COR-L47 (cell line): ENCODE measurements around the gene AP5B1.
"Not testable (repeated sequence)": the region's sequence is repeated elsewhere in the genome, so short reads cannot be mapped to it uniquely, and the experiment has no call there.

Experiments used
- DNase-seq: peaks from one replicate; lab custom pipeline; 2025; lab: John Stamatoyannopoulos, UW

Gene AP5B1

DNA sequence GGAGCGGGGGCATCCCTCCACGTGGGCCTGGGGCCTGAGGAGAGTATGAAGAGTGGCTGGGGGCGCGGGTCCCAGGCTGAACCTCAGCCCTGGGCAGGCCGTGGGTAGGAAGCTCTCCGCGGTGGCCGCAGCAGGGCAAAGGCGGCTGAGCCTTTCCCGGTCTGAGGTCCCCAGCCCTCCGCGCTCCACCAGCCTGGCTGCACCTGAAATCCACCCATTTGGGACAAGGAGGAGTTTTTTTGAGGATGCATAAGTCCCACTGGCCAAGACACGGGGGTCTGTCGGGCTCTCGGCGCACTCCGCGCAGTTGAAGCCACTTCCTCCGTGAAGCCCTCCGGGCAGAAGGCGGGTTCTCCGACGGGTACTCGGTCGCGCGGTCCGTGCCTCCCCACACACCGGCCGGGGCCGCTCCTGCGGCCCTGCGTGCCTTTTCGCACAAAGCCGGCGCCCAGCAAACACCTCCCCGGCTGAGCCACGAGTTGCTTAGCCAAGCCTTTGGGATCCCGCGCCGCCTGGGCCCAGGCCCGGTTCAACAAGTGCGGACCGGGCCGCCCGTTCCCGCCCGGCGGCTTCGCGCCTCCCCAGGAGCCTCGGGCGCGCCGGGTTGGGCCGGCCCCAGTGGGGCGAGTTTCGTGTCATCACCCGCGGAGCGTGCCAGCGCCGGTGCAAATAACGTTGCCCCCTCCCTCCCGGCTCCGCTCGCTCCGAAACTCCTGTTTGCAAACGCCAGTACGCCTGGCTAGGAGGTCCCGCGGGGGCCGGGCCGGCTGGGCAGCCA is 5.4 kb upstream of the AP5B1 start:
- no peak for DNase-seq

DNA sequence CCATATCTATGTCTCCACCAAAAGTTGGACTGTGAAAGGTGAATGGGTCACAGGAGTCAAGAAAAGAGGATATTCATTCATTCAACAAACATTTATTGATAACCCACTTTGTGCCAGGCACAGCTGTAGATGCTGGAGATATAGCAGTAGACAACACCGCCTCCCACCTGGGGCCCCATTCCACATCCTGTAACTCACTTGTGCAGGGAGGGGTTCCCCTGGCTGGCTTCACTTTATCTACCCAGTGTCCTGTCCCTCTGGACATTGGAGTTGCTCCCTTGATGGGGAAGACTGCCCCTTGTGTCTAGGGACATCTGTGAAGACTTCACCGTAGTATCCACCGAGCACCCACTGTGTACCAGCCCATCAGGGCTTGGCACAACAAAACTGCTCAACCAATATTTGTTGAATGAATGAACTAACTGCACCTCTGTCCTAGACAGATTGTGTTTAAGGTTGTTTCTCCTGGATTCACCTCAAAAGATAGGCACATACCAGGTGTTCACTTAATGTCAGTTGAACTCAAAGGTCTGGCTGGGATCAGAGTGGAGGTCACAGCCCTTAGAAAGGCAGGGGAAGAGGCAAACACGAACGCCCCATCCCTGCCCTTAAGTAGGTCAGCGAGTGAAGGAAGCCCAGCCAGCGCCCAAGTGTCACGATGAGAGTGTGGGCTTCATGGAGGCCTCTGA is 4.7 kb upstream of the AP5B1 start:
- DNase-seq = no peak

DNA sequence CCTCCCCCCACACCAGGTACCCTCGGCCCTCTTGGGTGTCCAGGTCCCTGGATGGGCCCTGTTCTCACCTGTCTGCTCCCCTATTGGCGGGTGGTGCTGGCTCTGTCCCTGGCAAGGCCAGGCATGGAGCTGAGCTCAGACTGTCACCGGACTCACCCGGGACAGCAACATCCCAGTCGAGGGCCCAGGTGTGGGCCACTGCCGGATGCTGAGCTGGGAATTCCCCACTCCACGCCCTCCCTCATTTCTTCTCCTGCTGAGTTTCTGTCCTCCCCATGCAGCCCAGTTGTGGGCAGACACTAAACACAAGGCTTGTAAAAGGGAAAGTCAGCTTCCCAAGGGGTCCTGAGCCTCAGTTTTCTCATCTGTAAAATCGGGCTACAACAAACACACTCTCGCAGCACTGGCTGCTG is 2.0 kb upstream of the AP5B1 start:
- no peak for DNase-seq

DNA sequence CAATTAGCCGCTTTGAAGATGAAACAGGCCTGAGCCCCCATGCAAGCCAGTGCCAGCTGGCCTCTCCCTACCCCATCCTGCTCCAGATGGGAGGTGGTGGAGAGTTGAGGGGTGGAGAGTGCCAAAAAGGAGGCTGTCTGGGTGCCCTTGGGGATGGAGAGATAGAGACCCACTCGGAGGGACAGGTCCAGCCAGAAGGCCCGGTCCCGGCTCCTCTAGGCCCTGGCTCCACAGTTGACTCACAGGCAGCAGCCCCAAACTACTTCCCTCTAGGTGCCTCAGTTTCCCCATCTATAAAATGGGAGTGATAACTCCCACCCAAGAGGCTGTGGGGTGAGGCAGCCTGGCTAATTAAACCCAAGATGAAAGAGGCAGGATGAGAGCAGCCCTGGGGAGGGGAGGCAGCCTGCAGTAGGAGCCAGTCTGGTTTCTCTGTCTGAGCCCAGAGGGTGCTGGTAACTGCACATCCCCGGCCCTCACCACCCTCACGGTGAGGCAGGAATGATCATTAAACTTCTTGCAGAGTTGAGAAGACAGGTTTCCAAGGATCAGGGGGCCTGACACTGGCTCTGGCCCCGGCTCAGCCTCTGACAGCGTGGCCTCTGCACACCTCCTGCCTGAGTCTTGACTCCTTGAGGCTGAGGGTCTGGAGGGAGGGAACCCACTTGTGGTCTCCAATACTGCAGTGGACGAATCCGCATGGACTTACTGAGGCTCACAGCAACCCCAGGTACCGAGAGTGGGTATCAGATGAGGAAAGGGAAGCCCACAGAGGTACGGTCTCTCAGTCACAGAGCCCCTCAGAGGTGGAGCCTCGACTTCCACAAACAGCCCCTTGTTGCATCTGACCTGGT is 1.4 kb upstream of the AP5B1 start:
- no peak for DNase-seq

DNA sequence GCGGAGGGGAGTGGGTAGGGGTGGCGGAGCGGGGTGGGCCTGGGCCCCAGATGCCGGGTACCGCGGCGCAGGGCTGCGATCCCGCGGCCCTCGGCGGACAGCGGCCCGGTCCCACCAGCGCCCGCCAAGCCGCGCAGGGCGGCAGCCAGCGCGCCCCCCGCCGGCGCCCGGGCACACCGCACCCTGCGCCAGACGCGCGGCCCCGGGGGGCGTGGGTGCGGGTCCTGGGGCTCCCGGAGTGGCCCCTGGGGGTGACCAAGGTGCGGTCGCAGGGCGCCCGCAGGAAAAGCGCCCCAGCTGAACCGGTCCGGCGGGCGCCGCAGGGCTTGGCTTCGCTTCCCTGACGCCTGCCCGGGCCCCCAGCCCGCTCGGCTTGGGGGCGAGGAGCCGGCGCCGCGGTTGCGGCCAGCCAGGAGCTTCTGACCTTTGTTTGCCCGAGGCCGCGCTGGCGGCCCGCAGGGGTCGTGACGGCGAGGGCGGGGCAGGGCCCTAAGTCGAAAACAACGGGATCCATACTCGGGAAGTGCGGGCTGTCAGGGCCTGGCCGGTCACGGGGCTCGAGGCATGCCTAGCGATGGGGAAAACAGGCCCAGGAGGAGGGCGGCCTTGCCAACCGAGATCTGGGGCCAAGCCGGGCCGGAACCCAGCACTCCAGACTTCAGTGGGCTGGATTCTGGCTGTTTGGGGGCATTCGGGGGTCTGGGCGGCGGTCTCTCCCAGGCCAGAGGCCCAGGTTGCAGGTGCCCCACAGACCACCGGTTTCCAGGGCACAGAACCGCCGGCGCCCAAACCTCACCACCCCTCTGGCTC is 581 bp upstream of the AP5B1 start:
- no peak for DNase-seq

DNA sequence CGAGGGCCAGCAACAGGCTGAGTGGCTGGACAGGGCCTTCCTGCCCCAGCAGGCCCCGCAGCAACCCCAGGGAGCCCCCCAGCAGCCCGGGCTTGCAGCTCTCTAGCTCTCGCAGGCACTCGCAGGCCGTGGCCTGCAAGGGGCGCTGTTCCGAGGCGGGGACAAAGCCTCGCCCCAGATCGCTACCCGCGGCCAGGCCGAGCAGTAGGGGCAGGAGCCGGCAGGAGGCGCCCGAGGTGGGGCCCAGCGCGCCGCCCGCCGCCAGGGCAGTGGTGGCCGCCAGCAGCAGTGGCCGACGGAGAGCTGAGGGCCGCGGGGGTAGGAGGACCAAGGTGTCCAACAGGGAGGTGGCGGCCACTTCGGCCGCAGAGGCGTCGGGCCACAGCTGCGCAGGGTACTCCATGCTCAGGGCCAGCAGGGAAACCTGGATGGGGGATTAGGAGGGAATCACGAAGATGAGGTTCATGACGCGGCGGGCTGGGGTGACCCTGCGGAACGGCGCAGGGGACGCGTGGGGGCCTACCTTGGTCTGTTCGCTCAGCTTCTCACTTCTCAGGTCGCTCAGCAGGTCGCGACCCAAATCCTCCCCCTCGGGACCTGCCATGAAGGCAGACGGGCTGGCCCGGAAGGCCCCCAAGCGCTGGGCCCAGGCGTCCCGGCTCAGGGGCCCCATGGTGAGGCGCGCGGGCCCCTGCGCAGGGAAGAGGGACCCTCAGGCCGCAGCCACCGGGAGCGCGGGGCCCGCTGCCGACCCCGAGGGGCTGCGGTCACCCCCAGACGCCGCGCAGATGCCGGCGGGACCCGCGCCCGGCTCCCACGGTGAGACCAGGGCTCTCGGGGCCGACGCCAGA is 632 bp downstream of the AP5B1 start:
- DNase-seq = no peak

DNA sequence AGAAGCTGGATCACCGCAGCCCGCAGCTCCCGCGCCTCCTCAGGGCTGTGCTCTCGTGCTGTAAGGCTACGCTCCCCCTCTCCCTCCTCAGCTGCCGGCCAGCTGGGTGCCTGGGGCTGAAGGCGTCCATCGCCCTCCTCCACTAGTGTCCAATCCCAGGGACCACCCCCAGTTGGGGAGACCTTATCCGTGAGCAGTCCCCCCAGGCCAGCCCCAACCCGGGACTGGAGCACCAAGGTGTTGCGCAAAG is 1.2 kb downstream of the AP5B1 start:
- DNase-seq = no peak

DNA sequence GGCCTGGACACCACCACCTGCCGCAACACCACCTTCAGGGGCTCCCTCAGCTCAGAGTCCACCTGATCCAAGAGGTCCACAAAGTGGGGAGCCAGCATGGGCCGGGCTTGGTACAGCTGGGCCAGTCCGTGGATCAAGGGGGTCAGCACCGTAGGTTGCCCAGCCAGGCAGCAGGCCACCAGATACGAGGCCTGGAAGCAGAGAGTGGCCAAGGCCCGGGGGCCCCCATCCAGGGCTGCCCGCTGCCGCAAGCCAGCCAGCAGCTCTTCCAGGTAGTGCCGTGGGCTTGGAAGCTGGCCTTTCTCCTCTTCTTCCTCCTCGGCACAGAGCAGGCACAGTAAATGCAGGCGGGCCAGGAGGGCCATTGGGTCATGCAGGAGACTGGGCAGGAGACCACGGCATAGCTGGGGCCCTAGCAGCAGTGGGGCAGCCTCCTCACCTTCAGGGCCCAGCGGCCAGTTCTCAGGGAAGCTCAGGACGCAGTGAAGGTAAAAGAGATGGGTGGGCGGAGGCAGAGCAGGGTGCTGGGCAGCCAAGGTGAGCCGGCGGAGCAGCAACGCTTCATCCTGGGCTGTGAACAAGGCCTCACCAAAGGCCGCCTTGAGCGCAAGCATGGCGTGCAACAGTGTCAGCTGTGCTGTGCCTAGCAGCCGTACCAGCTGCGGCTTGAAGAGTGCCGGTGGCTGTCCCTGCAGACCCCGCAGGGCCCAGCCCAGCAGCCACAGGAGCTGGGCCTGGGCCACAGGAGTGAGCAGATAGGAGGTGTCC is 1.7 kb downstream of the AP5B1 start:
- DNase-seq = no peak

DNA sequence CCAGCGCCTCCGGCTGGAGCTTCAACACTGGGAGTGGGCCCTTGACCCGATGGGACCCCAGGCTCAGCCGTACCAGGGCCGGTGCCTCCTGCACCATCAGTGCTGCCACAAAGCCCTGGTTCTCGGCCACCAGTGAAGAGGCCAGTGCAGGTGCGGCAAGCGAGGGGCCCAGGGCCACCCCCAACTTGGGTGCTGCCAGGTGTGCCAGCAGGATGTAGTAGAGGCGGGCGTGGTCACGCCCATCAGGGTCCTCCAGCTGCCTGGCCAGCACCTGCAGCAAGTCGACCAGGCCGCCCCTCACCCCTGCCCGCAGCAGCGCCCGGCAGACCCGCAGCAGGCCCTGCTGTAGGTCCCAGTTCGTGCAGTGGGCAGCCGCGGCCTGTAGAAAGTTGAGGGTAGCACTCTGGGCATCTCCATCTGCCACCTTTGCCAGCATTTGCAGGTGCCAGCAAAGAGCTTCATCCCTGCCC is 2.3 kb downstream of the AP5B1 start:
- DNase-seq = no peak

DNA sequence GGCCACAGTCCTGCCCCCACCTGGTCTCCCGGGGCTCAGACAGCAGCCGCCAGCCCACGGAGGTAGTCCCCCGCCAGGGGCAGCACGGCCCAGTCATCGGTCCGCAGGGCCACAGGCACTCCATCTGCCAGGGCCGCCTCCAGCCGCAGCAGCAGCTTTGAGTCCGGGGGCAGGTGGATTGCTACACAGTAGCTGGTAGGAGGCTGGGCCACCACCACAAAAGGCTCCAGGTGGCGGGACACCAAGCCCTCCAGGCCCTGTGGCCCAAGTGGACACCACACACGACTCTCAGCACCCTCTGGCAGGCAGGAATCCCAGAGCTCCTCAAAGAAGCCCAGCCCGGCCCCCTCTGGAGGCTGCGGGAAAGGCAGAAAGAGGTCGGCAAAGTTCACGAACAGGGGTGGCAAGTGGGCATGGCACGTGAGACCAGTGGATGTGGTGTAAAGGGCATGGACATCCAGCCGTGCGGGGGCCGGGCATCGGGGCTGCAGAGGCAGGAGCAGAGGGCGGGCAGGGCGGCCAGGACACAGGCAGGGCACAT is 2.9 kb downstream of the AP5B1 start:
- DNase-seq = no peak

DNA sequence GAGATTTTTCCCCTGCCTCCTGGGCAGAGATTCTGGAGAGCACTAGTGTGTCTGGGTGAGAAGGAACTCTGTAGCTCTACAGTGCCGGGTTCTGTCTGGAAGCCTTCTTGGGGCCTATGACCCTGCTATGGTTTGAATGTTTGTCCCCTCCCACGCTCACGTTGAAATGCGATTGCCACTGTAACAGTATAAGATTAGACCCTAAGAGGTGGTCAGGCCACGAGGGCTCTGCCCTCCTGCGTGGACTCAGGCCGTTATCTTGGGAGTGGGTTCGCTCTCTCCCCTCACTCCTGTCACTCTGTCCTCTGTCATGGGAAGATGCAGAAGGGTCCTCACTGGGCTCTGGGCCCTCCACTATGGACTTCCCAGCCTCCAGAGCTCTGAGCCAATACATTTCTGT is 3.5 kb downstream of the AP5B1 start:
- DNase-seq = no peak

DNA sequence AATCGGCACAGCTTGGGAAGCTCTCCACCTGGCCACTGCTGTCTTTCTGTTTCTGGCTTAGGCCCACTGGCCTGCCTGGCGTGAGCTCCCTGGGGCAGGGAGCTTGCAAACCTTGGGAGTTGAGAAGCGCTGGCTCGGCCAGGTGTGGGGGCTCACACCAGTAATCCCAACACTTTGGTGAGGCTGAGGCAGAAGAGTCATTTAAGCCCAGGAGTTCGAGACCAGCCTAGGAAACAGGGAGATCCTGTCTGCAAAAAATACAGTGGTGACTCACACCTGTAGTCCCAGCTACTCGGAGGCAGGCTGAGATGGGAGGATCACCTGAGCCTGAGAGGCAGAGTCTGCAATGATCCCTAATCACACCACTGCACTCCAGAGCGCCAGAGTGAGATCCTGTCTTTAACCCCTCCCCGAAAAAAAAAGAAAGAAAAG is 4.0 kb downstream of the AP5B1 start:
- DNase-seq = no peak

DNA sequence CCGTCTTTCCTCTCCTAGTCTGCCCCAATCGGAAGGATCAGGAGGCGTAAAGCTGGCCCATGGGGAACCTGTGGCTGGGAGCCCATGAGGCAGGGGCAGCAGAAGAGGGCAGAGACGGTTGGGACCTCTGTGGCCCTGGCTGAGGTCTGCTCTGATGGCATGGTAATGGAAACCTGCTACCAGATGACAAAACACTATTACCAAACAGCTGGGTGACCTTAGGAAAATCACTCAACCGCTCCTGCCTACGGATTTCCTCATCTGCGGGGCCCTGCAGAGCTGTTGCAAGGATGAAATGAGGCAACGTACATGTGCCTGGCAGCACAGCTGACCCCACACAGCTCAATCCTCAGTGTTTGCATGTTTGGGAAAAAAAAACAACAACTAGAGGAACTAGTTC is 4.6 kb downstream of the AP5B1 start:
- DNase-seq = no peak

DNA sequence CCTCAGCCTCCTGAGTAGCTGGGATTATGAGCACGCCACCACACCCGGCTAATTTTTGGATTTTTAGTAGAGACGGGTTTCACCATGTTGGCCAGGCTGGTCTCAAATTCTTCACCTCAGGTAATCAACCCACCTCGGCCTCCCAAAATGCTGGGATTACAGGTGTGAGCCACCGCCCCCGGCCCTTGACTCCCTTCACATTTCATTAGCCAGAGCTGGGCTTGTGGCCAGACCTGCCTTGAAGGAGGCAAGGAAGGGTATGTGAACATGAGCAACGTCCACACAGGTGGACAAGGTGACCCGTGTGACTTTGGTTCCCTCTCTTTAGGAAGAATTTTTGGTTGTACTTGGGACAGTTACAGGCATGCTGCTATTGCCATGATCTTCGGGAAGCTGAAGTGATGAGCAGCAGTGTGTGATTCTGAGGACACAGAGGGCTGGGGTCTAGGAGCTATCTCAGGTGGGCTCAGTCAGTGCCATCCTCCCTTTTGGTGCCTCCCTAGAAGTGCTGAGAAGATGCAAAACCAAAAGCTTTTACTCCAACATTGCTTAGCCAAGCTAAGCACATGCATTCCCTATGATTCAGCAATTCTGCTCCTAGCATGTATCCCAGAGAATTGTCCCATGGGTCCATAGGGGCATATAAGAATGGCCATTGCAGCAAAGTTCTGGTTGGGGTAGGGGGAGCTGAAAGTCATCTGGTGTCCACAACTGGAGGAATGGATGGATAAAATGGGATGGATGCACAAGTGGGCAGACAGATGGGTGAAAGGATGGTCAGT is 6.1 kb downstream of the AP5B1 start:
- DNase-seq = no peak

DNA sequence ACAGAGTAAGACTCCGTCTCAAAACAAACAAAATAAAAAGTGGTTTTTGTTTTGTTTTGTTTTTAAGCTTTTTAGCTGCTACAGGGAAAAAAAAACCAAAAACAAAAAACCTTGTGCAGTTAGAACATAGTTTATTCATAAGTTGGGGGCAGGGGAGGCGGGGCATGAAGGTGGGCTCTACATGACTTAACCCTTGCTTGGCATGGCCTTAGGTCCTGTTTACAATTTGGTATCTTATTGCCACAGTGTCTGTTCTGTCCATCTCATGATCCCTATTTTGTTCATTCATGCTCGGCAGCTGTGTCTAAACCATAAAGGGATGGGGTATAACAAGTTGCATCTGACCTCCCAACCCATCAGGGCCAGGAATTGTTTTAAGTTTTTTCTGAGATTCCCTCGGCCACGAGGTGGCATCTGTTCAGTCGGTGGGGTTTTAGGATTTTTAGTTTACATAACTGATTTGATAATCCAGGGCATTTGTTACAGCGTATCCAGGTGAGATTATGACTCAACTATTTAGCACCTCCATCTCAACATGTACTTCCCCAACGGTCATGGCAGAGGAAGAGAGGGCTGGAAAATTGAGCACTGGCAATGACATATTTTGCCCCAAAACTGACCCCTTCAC is 6.9 kb downstream of the AP5B1 start:
- no peak for DNase-seq

DNA sequence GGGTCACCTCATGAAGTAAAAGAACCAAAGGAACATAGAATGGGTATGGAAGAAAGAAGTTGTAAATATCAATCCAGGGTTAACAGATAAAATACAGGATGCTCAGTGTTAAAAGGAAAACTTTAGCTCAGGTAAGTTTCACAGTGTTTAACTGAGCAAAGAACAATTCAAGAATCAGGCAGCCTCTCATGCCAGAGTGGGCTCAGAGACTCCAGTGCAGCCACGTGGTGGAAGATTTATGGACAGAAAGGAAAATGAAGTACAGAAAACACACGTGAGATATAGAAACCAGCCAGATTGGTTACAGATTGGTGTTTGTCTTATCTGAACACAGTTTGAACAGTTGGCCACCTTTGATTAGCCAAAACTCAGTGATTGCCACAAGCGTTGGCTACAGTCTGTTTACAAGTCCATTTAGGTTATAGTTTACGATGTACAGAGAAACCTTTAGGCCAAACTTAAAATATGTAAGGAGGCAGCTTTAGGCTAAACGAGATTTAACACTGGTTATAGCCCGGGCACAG is 9.1 kb downstream of the AP5B1 start:
- no peak for DNase-seq

DNA sequence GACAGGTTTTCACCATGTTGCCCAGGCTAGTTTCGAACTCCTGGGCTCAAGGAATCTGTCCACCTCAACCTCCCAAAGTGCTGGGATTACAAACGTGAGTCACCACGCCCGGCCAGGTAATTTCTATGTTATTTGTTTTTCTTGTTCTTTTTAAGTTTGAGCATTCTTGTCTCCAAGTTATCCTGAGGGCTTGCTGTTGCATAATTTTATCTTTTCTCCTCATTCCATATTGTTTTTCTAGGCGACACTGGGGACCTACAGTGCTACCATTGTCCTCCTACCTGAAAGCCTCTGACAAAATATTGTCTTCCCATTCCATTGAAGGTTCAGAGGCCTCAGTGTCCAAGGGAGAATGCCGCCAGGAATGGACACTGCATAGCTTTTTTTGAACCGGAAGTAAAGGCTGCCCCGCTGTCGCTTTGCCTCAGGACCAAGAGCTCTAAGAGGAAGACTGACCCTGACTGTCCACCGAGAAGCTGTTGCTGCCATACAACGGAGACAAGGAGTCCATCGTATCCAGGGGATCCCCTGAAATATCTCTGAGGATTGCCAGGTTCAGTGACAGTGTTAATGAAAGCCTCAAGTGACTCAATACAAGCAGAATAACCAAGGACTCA is 9.7 kb downstream of the AP5B1 start:
- no peak for DNase-seq

DNA sequence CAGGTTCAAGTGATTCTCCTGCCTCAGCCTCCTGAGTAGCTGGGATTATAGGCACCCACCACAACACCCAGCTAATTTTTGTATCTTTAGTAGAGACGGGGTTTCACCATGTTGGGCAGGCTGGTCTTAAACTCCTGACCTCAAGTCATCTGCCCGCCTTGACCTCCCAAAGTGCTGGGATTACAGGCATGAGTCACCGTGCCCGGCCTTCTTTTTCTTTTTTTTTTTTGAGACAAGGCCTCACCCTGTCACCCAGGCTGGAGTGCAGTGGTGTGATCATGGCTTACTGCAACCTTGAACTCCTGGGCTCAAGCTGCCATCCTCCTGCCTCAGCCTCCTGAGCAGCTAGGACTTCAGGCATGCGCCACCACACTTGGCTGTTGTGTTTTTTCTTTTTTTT is 13.0 kb downstream of the AP5B1 start:
- DNase-seq = not testable (repeated sequence)
